SK-N-SH treated with all-trans-retinoic acid at 6 μM for 48 hours (cell line): ENCODE results near the gene NTS.

Experiments
- ATAC-seq: fragments of 200-7000 bp; cut with Tn5 transposase; 3 replicates; pipeline ENCODE4 v1.9.1; 2020; ENCODE audit warnings: mild to moderate bottlenecking, moderate library complexity
- ARNTL ChIP-seq: fragments of 450-650 bp; formaldehyde crosslinking; IDR thresholded peaks from 2 replicates; pipeline ENCODE4 v1.5.0; 2020; ENCODE audit warnings: low read depth, mild to moderate bottlenecking, moderate library complexity, borderline replicate concordance
- BACH2 ChIP-seq: fragments of 250-450 bp; sonication (Bioruptor Pico); IDR thresholded peaks from 2 replicates; pipeline ENCODE4 v1.9.0; 2021; ENCODE audit warnings: mild to moderate bottlenecking, borderline replicate concordance
- CSDC2 ChIP-seq: fragments of 250-450 bp; sonication (Bioruptor Pico); IDR thresholded peaks from 2 replicates; pipeline ENCODE4 v1.5.0; 2020; ENCODE audit warnings: mild to moderate bottlenecking, moderate library complexity
- ESRRG ChIP-seq: fragments of 250-450 bp; sonication (Bioruptor Pico); IDR thresholded peaks from 2 replicates; pipeline ENCODE4 v1.6.1; 2021; ENCODE audit warnings: mild to moderate bottlenecking
- GLIS3 ChIP-seq: fragments of 250-450 bp; sonication (Bioruptor Pico); IDR thresholded peaks from 2 replicates; pipeline ENCODE4 v1.5.0; 2020; ENCODE audit warnings: mild to moderate bottlenecking, moderate library complexity
- ISL1 ChIP-seq: fragments of 250-450 bp; sonication (Bioruptor Pico); IDR thresholded peaks from 2 replicates; pipeline ENCODE4 v2.1.2; 2022; ENCODE audit warnings: mild to moderate bottlenecking, moderate library complexity
- OSR1 ChIP-seq: fragments of 250-450 bp; sonication (Bioruptor Pico); IDR thresholded peaks from 2 replicates; pipeline ENCODE4 v1.8.0; 2022; ENCODE audit warnings: moderate library complexity, mild to moderate bottlenecking, inconsistent platforms
- PATZ1 ChIP-seq: fragments of 250-450 bp; sonication (Bioruptor Pico); IDR thresholded peaks from 2 replicates; pipeline ENCODE4 v1.8.0; 2020; ENCODE audit warnings: mild to moderate bottlenecking, moderate library complexity, borderline replicate concordance
- POU6F1 ChIP-seq: fragments of 250-450 bp; sonication (Bioruptor Pico); IDR thresholded peaks from 2 replicates; pipeline ENCODE4 v1.8.0; 2021; ENCODE audit warnings: low read depth, mild to moderate bottlenecking, moderate library complexity, borderline replicate concordance
- RARB ChIP-seq: fragments of 250-450 bp; sonication (Bioruptor Pico); IDR thresholded peaks from 2 replicates; pipeline ENCODE4 v1.8.0; 2021; ENCODE audit warnings: mild to moderate bottlenecking, moderate library complexity
- SNAI2 ChIP-seq: fragments of 250-450 bp; sonication (Bioruptor Pico); IDR thresholded peaks from 2 replicates; pipeline ENCODE4 v1.5.0; 2020; ENCODE audit warnings: mild to moderate bottlenecking, moderate library complexity
- TOX ChIP-seq: fragments of 250-450 bp; sonication (Bioruptor Pico); IDR thresholded peaks from 2 replicates; pipeline ENCODE4 v1.8.0; 2021; ENCODE audit warnings: mild to moderate bottlenecking, moderate library complexity, borderline replicate concordance
- ZC3H10 ChIP-seq: fragments of 250-450 bp; sonication (Bioruptor Pico); IDR thresholded peaks from 2 replicates; pipeline ENCODE4 v1.5.1; 2021; ENCODE audit warnings: mild to moderate bottlenecking, moderate library complexity
- ZFP3 ChIP-seq: fragments of 250-450 bp; sonication (Bioruptor Pico); IDR thresholded peaks from 2 replicates; pipeline ENCODE4 v1.5.0; 2020; ENCODE audit warnings: mild to moderate bottlenecking, moderate library complexity
- ZFP30 ChIP-seq: fragments of 450-650 bp; formaldehyde crosslinking; IDR thresholded peaks from 2 replicates; pipeline ENCODE4 v1.5.0; 2022; ENCODE audit warnings: mild to moderate bottlenecking, moderate library complexity
- ZNF565 ChIP-seq: fragments of 450-650 bp; formaldehyde crosslinking; conservative IDR thresholded peaks from 2 replicates; pipeline ENCODE4 v1.5.0; 2020; ENCODE audit warnings: low read depth, mild to moderate bottlenecking, moderate library complexity
- ZNF70 ChIP-seq: fragments of 450-650 bp; formaldehyde crosslinking; IDR thresholded peaks from 2 replicates; pipeline ENCODE4 v1.5.0; 2020; ENCODE audit warnings: mild to moderate bottlenecking, moderate library complexity
- ZNF8 ChIP-seq: fragments of 450-650 bp; formaldehyde crosslinking; IDR thresholded peaks from 2 replicates; pipeline ENCODE4 v1.5.0; 2020; ENCODE audit warnings: mild to moderate bottlenecking, moderate library complexity
- TF ChIP-seq, protein P1 (sequence below): fragments of 250-450 bp; sonication (Bioruptor Pico); IDR thresholded peaks from 2 replicates; pipeline ENCODE4 v1.5.0; 2020; ENCODE audit warnings: mild to moderate bottlenecking, moderate library complexity
- TF ChIP-seq, protein P2 (sequence below): fragments of 250-450 bp; sonication (Bioruptor Pico); IDR thresholded peaks from 2 replicates; pipeline ENCODE4 v1.5.1; 2021; ENCODE audit warnings: mild to moderate bottlenecking, moderate library complexity

Gene NTS

GRCh38 chr12:85828576-85828975 lies 45.5 kb upstream of the NTS start:
- TF ChIP-seq ZNF565 (CRISPR knock-in tag) (no peak), ZC3H10 (no peak), ZNF8 (CRISPR knock-in tag) (no peak), SNAI2 (CRISPR knock-in tag) (no peak), PATZ1 (CRISPR knock-in tag) (no peak), ZFP30 (CRISPR knock-in tag) (no peak), OSR1 (CRISPR knock-in tag) (no peak), RARB (no peak), POU6F1 (CRISPR knock-in tag) (no peak), ZFP3 (CRISPR knock-in tag) (no peak), BACH2 (CRISPR knock-in tag) (no peak), ISL1 (CRISPR knock-in tag) (no peak), ESRRG (CRISPR knock-in tag) (no peak), TOX (CRISPR knock-in tag) (no peak), GLIS3 (CRISPR knock-in tag) (no peak), ARNTL (CRISPR knock-in tag) (no peak)
- TF ChIP-seq, protein P1, sequence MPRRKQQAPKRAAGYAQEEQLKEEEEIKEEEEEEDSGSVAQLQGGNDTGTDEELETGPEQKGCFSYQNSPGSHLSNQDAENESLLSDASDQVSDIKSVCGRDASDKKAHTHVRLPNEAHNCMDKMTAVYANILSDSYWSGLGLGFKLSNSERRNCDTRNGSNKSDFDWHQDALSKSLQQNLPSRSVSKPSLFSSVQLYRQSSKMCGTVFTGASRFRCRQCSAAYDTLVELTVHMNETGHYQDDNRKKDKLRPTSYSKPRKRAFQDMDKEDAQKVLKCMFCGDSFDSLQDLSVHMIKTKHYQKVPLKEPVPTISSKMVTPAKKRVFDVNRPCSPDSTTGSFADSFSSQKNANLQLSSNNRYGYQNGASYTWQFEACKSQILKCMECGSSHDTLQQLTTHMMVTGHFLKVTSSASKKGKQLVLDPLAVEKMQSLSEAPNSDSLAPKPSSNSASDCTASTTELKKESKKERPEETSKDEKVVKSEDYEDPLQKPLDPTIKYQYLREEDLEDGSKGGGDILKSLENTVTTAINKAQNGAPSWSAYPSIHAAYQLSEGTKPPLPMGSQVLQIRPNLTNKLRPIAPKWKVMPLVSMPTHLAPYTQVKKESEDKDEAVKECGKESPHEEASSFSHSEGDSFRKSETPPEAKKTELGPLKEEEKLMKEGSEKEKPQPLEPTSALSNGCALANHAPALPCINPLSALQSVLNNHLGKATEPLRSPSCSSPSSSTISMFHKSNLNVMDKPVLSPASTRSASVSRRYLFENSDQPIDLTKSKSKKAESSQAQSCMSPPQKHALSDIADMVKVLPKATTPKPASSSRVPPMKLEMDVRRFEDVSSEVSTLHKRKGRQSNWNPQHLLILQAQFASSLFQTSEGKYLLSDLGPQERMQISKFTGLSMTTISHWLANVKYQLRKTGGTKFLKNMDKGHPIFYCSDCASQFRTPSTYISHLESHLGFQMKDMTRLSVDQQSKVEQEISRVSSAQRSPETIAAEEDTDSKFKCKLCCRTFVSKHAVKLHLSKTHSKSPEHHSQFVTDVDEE (CRISPR knock-in tag): no peak
- TF ChIP-seq, protein P2, sequence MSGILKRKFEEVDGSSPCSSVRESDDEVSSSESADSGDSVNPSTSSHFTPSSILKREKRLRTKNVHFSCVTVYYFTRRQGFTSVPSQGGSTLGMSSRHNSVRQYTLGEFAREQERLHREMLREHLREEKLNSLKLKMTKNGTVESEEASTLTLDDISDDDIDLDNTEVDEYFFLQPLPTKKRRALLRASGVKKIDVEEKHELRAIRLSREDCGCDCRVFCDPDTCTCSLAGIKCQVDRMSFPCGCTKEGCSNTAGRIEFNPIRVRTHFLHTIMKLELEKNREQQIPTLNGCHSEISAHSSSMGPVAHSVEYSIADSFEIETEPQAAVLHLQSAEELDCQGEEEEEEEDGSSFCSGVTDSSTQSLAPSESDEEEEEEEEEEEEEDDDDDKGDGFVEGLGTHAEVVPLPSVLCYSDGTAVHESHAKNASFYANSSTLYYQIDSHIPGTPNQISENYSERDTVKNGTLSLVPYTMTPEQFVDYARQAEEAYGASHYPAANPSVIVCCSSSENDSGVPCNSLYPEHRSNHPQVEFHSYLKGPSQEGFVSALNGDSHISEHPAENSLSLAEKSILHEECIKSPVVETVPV (CRISPR knock-in tag): no peak
- no peak for ATAC-seq

- TF ChIP-seq OSR1 (CRISPR knock-in tag) (no peak), ZFP3 (CRISPR knock-in tag) (no peak), ZNF70 (CRISPR knock-in tag) (no peak), ZNF565 (CRISPR knock-in tag) (no peak), ZNF8 (CRISPR knock-in tag) (no peak), ARNTL (CRISPR knock-in tag) (no peak), CSDC2 (CRISPR knock-in tag) (no peak), ZC3H10 (no peak), SNAI2 (CRISPR knock-in tag) (no peak), ESRRG (CRISPR knock-in tag) (no peak), POU6F1 (CRISPR knock-in tag) (no peak), ZFP30 (CRISPR knock-in tag) (no peak)
- TF ChIP-seq, protein P2 (CRISPR knock-in tag): no peak
- TF ChIP-seq, protein P1 (CRISPR knock-in tag): no peak
- no peak for ATAC-seq
Observed at GRCh38 chr12:85829391-85829790, 44.7 kb upstream of the NTS start.
